Fibroblast of skin of right quadriceps (primary cell): ENCODE data around the gene ABCC3.

Source experiments
- DNase-seq: peaks from one replicate; pipeline ENCODE4 v3.0.0-alpha.2; 2013

Gene ABCC3

DNA sequence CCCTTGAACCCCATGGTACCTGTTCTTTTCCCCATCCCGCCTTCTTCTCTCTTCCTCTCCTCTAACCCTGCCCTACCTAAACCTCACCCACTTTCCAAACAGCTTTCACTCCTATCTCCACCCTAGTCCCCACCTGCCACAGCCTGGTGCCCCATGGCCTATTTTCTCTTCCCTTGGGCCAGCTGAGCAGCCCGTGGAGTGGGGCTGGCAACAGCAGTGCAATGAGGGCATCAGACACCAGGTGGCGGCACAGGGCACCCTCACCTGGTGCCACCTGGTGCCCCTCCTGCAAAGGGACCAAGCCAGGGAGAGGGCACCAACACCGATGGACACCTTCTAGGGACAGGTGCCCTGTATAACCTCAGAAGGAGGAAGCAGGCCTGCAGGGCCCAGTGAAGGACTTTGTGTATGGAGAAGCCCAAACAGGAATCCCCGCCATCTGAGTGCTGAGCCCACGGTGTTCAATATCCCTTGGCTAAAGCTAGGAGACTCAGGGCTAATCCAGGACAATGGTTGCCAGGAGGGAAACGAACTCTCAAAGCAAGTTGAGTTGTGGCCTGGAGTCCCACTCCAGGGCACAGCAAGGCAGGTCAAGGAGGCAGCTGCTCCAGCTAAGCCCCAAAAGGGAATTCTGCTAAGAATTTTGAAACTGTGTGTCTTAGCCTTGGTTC lies 4.0 kb upstream of the ABCC3 start:
- no peak for DNase-seq

DNA sequence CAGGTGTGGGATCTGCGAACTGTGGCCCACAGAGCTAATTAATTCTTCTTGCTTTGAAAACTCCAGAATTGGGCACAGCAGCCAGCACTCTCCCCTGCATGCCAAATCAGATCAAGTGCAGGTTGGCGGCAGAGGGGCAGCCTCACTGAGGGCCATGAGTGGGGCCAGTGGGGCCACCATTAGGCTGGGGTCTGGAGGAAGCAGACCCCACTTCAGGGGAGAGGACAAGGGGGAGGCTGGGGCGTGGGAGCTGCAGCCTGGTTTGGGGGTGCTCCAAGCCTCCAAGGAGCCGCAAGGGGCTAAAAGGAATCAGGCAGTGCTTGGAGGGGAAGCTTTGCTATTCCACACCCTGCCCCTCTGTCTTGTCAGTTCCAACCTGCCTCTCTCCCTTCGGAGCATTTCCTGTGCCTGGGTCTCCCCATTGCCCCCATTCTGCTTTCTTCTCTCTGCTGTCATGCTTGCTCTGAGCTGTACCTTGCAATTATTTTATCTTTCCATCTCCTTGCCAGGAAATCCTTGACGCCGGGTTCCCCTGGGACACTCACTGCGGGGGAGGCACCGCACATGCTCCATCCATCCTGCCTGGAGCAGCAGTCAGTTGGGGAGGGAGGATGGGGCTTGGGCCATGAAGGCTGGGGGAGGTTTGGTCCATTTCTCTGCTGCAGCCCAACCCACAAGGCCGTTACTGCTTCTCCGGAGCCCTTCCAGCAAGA lies 3.3 kb upstream of the ABCC3 start:
- DNase-seq = peak; percentile 58

DNA sequence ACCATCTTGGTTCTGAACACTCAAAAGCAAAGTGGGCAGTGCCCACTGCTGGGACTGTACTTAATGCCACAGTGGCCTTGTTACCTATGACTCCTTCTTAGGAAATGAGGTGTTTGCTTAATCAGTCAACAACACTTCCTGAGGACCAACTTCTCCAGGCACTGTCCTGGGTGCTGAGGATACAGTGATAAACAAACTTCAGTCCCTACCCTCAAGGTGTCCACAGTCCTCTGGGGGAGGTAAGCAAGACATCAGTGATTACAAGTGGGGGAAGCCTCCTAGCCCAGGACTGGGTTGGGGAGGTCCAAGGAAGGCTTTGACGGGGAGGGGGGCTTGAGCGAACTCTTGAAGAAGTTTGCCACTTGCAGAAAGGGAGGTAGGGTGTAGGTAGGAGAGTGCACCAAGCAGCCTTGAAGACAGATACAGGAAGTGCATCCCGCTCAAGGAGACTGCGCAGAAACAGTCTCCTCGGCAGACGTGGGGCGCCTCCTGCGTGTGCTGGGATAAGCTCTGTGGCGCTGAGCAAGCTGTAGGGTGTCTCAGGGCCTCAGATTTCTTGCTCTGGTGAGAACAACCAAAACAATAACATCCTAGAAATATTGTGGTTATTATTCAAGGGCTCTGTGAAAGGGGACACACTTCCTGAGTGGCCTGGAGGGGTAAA lies 2.6 kb upstream of the ABCC3 start:
- DNase-seq = no peak

DNA sequence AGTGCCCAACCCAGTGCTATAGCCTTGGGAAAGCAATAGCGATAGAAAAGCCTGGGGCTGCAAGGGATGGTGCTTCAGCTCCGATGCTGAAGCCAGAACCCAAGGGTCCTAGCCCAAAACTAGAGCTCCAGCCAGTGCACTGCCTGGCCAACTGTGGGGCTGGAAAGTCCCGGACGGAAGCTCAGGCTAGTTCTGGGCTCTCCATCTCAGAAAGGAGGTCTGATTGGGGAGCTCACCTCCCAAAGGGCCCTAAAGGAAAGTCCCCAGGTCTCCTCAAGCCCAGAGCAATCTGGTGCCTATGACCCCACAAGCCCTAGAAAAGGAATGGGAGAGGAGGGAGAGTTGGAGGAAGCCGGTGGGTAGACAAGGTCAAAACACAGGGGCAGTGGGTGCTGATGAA lies 2.0 kb upstream of the ABCC3 start:
- DNase-seq = no peak

DNA sequence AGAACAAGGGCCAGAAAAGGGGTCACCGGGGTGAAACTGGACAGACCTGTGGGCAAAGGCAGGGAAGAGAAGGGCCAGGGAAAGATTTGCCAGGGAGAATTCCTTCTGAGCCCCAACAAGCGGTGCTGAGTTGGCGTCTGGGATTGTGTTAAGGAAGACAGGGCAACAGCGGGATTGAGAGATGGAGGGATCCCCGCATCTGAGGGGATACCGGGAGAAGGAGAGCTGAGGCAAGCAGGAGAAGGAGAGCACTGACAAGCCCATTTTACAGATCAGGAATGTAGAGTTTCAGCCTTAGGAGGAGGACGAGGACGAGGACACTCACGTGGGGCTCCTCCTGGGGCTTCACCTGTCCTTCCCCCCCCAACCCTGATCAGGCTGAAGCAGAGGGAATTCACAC lies 998 bp upstream of the ABCC3 start:
- DNase-seq = no peak

DNA sequence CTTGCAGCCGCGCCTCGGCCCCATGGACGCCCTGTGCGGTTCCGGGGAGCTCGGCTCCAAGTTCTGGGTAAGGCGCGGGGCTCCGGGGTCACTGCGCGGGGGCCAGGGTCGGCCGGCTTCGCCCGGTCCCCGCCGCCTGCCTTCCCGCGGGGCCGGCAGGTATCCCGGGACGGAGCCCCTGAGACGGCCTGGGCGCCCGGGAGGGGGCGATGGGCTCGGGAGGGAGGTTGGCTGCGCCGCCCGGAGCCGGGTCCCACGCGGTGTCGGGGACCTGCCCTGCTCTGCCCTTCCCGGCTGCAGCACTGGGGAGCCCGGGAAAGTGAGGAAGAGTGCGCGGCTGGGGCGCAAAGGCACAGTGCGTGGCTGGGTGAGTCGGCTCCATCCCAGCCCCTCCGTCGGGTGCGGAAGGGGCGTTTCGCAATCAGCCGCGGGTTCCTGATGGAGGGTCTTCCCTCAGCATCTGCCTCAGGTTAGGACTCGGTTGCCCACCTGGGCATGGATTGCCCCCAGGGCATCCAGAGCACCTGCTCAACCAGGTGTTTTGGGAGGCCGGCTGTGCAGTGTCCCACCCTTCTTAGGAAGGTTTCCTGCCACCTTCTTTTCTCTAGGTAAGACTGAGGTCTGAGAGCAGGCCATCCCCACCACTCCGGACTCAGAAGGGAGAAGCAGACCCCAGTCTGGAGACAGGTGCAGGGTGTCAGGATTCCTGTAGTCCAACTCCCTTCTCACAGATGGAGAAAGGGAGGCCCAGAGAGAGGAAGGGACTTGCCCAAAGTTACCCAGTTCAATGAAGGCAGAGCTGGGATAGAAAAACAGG lies 442 bp downstream of the ABCC3 start:
- no peak for DNase-seq

DNA sequence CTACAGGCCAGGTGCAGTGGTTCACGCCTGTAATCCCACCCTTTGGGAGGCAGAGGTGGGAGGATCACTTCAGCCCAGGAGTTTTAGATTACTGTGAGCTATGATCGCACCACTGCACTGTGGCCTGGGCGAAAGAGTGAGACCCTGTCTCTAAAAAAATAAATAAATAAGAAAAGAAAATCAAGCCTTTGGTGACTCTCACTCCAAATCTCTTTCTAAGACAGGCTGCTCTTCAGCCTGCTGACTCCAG lies 976 bp downstream of the ABCC3 start:
- no peak for DNase-seq

DNA sequence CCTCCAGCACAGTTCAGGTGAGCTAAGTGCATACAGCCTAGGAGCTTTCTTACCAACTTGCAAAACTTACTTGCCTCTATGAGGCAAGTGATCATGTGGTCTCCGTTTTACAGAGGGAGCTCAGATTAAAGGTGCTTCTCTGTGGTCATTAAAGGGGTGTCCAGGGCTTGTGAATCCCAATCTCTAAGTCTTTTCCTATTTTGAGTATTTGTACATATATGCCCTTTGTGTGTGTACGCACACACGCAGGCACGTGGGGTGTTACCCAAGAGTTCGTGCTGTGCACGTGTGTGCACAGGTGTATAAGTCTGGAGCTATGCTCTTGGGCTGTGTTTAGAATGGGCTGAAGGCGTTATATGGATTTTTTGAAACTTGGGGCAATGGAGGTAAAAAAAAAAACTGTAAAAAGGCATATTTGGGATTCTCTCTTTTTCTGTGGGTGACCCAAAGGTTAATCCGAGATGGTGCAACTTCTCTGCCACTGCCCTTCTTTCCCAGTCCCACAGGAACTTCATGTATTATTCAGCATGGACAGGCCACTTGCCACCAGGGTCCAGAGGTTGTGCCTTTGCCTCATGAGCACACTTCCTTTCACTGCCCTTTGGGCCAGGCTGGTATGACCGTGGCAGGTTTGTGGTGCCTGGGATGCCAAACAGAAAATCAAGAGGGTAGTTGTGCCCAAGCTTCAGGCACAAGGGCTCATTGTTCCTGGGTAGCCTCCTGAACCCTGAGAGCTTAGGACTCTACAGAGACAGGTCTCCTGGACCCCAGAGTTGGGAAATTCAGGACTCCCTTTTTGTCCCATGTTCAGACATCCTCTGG lies 1.5 kb downstream of the ABCC3 start:
- no peak for DNase-seq

DNA sequence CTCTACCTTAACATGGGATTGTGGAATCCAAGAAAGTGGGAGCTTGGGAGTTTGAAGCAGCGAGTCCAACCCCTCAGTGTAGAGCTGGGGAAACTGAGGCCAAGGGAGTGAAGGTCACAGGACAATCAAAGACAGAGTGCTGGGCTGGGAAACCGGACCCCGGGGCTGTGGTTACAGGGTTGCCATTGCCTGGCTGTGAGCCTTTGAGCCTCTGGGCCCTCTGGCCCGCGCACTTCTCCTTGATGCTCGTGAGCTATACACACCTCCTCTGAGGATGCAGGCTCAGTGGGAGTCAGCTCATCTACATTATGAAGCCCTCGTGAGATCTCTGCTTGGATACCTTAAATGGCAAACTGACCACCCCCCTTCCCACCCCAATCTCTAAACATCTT lies 2.1 kb downstream of the ABCC3 start:
- no peak for DNase-seq

DNA sequence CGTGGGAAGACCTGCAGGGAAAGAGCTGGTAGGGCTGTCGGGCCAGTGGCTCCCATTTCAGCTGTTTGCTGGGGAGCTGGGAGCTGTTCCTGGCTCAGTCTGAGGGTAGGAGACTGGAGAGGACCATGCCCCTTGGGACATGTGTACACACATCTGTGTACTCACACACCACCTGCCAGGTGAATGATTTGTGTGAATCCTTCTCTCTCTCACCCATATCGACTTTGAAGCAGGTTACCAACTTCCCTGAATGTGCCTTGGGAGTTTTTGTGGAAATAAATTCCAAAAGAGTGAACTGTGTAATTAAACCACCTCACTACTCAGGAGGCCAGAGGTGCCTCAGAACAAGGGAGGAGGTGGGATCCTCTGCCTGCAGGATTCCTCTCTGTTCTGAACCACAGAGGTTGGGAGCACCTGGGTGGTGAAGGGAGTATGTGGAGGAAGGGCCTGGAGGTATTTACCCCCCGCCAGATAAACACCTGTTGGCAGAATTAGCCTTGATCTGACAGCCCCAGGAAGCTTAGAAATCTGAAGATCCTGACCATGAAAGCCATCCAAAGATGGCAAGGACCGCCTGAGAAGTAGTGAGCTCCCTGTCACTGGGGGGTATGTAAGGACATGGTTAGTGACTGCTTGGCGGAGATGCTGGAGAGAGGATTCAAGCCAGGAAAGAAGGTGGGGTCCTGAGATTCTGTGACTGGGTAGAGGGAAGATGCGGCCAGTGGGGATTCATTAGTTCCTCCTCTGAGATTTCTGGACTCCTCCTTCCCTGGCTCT lies 3.3 kb downstream of the ABCC3 start:
- no peak for DNase-seq

DNA sequence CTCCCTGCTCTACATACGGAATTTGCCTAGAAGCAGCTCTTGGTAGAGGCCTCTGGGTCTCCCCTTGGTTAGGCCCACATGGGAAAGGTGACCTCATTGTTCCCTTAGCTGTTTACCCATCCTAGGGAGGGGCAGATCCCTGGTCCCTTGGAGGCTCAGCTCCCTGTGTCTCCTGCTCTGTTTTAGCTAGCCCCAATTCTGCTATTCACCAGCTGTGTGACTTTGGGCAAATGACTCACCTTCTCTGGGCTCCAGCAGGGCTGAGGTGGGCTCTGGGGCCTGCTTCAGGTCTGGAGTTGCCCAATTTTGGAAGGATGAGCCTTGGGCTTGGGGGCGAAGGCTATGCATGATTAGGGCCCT lies 3.9 kb downstream of the ABCC3 start:
- DNase-seq = no peak

DNA sequence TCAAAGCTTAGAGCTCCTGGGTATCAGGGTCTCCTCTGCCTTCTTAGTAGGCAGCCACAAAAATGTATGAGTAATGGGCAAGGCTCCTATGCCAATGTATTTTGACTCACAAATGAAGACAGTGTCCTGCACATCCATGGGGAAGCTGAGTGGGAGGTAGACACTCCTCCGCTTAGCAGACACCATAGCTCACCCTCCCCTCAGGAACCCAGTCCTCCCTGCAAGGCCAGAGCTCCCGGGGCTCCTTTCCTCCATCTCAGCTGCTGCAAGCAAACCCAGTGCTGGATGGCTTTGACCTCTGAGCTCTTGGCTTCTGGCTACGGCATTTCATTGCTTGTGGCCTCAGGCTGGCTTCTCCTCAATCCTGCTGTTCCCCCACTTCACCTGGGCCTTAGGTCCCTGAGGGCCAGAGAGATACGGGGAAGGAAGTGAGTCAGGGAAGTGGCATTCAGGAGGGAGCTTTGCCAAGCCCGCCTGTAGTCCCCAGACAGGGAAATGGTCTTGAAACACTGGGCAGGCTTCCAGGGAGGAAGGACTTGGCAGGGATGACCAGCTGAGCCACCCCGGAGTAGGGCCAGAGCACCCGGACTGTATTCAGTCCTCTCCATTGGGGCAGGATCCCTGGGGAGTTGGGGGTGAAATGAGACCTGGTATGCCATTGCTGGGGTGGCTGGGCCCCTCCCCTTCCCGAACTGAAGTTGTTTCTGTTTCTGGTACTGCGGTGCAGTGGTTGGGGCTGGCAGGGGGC lies 4.5 kb downstream of the ABCC3 start:
- peak; percentile 98 for DNase-seq

DNA sequence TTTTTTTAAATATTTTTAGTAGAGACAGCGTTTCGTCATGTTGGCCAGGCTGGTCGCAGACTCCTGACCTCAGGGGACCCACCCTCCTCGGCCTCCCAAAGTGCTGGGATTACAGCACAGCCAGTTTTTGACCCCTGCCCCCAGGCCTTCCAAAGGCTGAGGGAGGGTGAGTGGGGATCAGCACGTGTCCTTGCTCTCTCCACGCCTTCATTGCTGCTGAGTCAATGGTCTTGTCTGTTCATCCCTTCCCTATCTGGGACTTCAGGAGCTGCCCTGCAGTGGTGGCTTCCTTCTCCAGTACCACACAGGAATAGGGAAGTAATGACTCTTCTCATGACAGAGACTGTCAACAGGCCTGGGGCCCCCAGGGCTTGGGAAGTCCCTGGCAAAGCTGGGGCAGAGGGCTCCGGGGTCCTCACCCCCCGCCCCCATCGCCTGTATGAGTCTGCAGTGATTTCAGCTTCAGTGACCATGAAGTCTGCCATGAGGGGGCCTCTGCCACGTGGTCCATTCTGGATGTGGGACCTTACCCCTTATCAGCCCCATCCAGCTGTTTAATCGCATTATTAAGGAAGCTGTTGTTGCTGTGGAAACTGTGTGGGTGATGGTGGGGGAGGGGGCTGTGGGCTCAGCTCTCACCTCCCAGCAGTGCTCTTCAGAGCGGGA lies 6.1 kb downstream of the ABCC3 start:
- DNase-seq = no peak

DNA sequence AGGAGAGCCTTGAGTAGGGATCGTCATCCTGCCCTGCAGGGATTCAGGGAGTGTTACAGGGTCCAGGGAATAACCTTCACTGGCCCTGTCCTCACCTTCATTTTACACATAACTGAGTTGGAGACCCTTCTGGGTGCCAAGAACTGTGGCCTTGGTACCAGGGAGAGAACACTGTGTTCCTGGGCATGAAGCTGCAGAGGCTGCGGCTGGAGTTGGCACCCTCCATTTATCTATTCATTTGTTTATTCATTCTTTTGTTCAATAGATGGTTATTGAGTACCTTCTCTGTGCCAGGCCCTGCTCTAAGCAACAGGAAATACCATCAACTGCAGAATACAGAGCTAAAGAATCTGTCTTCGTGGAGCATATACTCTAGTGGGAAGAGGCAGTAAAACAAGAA lies 6.7 kb downstream of the ABCC3 start:
- no peak for DNase-seq

DNA sequence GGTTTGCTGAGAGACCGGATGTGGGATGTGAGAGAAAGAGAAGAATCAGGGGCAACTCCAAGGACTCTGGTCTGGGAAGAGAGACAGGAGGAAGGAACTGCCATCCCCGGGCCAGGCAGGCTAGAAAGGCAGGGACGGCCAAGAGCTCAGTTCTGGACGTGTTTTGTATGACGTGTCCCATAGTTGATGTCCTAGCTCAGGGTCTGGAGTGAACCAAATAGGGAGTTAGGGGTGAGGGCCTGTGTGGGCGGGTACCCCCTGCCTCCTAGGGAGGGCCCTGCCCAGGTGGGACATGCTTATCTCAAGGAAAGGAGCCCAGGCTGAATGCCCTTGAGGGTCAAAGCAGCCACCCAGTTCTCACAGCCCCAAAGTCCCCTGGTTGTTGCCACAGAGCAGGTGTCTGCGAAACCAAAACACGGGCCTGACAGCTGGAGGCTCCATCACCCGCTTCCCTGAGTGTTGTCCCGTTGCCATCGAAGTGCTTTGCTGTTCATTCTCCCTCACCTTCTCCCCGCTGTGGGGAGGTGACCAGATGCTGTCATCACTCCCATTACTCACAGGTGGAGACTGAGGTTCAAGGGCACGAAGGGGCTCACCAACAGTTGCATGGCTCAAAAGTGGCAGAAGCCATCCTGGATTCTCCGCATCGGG lies 7.5 kb downstream of the ABCC3 start:
- DNase-seq = no peak

DNA sequence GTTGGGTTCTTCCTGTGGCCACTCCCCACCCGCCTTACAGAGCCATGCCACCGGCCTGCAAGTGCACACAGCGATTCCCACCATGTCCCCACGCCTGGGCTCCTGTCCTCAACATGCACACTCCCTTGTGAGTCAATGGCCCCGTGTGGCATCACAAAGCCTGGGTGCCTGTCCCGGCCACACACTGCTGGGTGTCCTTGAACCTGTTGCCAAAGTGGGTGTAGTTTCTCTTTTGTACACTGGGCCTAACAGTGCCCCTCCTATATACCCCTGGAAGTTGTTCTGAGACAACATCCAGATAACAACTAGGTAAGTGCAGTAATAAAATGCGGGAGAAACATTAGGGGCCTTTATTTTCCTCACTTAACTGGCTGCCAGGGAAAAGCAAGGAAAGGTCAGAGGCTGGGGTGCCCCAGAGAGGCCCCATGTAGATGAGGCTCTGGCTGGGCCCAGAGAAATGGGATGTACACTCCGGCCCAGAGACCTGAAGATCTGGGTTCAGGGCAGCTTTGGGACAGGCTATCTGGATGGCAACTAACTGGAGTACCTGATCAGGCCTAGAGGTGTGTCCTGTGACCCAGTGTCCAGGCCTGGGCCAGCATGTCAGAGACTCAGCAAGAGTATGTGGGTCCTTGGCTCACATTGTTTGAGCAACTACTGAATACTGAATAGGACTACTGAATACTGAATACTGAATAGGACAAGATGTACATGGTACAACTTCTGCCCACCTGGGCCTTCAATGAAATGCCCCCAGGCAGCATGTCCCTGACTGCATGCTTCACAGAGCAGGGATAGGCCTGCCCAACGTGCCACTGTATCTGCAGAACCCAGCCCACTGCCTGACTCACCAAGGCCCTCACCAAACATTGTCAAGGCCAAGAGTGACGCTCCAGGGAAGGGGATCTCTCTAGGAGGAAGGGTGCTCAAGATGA lies 8.3 kb downstream of the ABCC3 start:
- DNase-seq = no peak

DNA sequence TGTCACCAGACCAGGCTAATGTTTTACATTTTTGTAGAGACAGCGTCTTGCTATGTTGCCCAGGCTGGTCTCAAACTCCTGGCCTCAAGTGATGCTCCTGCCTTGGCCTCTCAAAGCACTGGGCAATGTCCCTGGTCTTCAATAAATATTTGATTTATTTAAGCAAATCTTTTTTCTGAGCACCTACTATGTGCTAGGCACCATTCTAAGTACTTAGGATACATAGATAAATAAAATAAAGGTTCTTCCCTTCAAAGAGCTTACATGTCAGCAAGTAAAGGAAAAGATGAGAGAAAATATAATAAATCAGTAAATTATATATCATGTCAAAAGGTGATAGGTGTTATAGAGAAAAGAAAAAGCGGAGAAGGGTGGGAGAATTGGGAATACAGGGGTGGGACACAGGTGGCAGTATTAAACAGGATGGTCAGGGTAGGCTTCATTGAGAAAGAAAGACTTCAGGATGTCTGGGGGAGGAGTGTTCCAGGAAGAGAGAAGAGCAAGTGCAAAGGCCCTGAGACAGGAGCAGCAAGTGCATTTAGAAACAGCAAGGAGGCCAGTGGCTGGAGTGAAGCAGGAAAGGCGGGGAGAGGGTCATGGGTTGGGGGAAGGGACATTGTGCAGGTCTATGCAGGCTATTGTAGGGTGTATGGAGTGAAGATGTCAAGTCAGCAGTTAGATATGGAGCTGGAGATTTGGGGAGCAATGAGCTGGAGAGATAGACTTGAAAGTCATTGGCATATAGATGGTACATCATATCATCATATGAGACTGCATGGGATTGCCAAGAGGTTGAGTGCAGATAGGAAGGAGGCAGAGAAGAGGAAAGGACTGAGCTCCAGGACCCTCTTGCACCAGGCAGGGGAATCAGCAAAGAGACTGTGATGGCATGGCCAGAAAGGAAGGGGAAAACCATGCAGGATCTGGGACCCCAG lies 11.3 kb downstream of the ABCC3 start:
- no peak for DNase-seq

DNA sequence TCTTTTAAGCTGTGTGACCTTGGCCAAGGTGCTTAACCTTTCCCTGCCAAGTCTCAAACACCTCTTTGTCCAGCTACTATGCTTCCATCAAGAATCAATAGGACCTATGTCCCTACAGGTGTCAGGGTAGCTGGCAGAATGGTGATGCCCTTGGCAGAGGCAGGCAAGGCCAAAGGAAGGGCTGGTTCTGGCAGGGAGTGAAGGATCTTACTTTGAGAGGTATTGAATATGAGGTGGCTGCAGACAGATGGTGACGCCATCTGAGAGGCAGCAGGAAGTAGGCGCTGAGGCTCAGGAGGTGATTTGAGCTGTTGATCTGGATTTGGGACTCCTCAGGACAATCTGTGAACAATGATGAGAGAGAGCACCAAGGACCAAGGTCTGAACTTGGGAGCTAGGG lies 12.5 kb downstream of the ABCC3 start:
- no peak for DNase-seq
